NCI-H226 (cell line): Measurements from ENCODE around the gene MCM6.
"Not testable (repeated sequence)": the region's sequence is repeated elsewhere in the genome, so short reads cannot be mapped to it uniquely, and the experiment has no call there.

Experiments
- DNase-seq: peaks from one replicate; pipeline ENCODE4 v3.0.0-alpha.2; 2015

MCM6 gene

GRCh38 chr2:135876066-135876711, at the start of gene MCM6:
Gene MCM6, minus strand, starts transcription at chr2:135876443. Its CDS starts 78 bp downstream, at chr2:135876365.
- DNase-seq, result peak; percentile 97

- no peak for DNase-seq
Measured at GRCh38 chr2:135925571-135925970, 49.3 kb upstream of the MCM6 start.

GRCh38 chr2:135916207-135916606, 40.0 kb upstream of the MCM6 start:
- no peak for DNase-seq

GRCh38 chr2:135914485-135914884, 38.2 kb upstream of the MCM6 start:
- no peak for DNase-seq

GRCh38 chr2:135913727-135914365, 37.6 kb upstream of the MCM6 start:
- DNase-seq, result no peak

GRCh38 chr2:135909976-135910375, 33.7 kb upstream of the MCM6 start:
- DNase-seq, result no peak

- DNase-seq, result no peak
Measured at GRCh38 chr2:135905679-135906078, 29.4 kb upstream of the MCM6 start.

- peak; percentile 33 for DNase-seq
Measured at GRCh38 chr2:135904341-135904989, 28.2 kb upstream of the MCM6 start.

- DNase-seq, result no peak
Measured at GRCh38 chr2:135903650-135904049, 27.4 kb upstream of the MCM6 start.

GRCh38 chr2:135899567-135899966, 23.3 kb upstream of the MCM6 start:
- no peak for DNase-seq

- no peak for DNase-seq
Measured at GRCh38 chr2:135898234-135898786, 22.1 kb upstream of the MCM6 start.

- no peak for DNase-seq
Measured at GRCh38 chr2:135894930-135895329, 18.7 kb upstream of the MCM6 start.

GRCh38 chr2:135893374-135893794, 17.1 kb upstream of the MCM6 start:
- DNase-seq, result no peak

GRCh38 chr2:135890835-135891234, 14.6 kb upstream of the MCM6 start:
- DNase-seq, result no peak

GRCh38 chr2:135890149-135890548, 13.9 kb upstream of the MCM6 start:
- DNase-seq, result no peak

- not testable (repeated sequence) for DNase-seq
Measured at GRCh38 chr2:135888587-135888986, 12.3 kb upstream of the MCM6 start.

- no peak for DNase-seq
Measured at GRCh38 chr2:135885709-135886108, 9.5 kb upstream of the MCM6 start.

- no peak for DNase-seq
Measured at GRCh38 chr2:135882415-135882814, 6.2 kb upstream of the MCM6 start.

GRCh38 chr2:135876770-135877169, 527 bp upstream of the MCM6 start:
- DNase-seq, result not testable (repeated sequence)

GRCh38 chr2:135875491-135876065, 665 bp downstream of the MCM6 start:
- DNase-seq, result peak; percentile 16

GRCh38 chr2:135874777-135875365, 1.4 kb downstream of the MCM6 start:
- no peak for DNase-seq

- no peak for DNase-seq
Measured at GRCh38 chr2:135870571-135870970, 5.7 kb downstream of the MCM6 start.

- no peak for DNase-seq
Measured at GRCh38 chr2:135863233-135863632, 13.0 kb downstream of the MCM6 start.
